Mammary epithelial cell (primary cell): ENCODE results near the gene PRDM4.

ENCODE experiments used
- CTCF ChIP-seq, 2 donors: IDR thresholded peaks in 1 of 2; conservative IDR thresholded peaks in 1 of 2; 2 replicates each; pipeline ENCODE4 v1.5.1; 2011 to 2012; ENCODE audit warnings: inconsistent platforms in 2 of 2, low read length in 2 of 2, mild to moderate bottlenecking in 2 of 2, control low read depth in 1 of 2, low read depth in 1 of 2; ENCODE audit not compliant: insufficient read depth in 1 of 2; ENCODE audit errors: extremely low read depth in 1 of 2
- EZH2 ChIP-seq: IDR thresholded peaks from 2 replicates; pipeline ENCODE4 v1.6.1; 2012; ENCODE audit warnings: low read length, inconsistent platforms, borderline replicate concordance

DNA sequence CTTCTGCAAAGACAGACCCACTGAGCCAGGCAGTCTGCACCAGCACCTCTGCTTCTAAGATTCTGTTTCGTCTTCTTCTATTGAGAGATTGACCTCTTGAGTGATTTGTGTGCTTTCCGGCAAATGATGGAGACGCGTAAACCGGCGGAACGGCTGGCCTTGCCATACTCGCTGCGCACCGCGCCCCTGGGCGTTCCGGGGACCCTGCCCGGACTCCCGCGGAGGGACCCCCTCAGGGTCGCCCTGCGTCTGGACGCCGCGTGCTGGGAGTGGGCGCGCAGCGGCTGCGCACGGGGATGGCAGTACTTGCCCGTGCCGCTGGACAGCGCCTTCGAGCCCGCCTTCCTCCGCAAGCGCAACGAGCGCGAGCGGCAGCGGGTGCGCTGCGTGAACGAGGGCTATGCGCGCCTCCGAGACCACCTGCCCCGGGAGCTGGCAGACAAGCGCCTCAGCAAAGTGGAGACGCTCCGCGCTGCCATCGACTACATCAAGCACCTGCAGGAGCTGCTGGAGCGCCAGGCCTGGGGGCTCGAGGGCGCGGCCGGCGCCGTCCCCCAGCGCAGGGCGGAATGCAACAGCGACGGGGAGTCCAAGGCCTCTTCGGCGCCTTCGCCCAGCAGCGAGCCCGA, 14.3 kb upstream of the PRDM4 start:
- TF ChIP-seq EZH2: no peak
- no peak for TF ChIP-seq CTCF (conservative IDR thresholded peaks at IDR 0.05 in 1 of 2, IDR thresholded peaks at IDR 0.05 in 1 of 2; ENCODE audit: extremely low read depth in 1 of 2, insufficient read depth in 1 of 2, low read depth in 1 of 2, low read length in 2 of 2)
